Nephron progenitor cell (in vitro differentiated cells): ENCODE measurements around the gene SPINK8.

Experiments
- DNase-seq: peaks from one replicate; pipeline ENCODE4 v3.0.0; 2021
- H3K27ac Mint-ChIP-seq: 2 replicates; pipeline ENCODE4 v1.8.0; 2021; ENCODE audit warnings: mild to moderate bottlenecking, moderate library complexity, mixed read lengths
- H3K27me3 Mint-ChIP-seq: 2 replicates; pipeline ENCODE4 v1.8.0; 2021; ENCODE audit warnings: mild to moderate bottlenecking, low read depth, mixed read lengths; ENCODE audit not compliant: poor library complexity
- H3K36me3 Mint-ChIP-seq: 2 replicates; pipeline ENCODE4 v1.8.0; 2021; ENCODE audit warnings: low read depth, mixed read lengths
- H3K4me1 Mint-ChIP-seq: 2 replicates; pipeline ENCODE4 v1.8.0; 2021; ENCODE audit warnings: mixed read lengths
- H3K4me3 Mint-ChIP-seq: 2 replicates; pipeline ENCODE4 v1.8.0; 2021; ENCODE audit warnings: mild to moderate bottlenecking, moderate library complexity, mixed read lengths
- H3K9me3 Mint-ChIP-seq: 2 replicates; pipeline ENCODE4 v1.8.0; 2021; ENCODE audit warnings: mild to moderate bottlenecking, moderate library complexity, mixed read lengths
- CTCF ChIP-seq: fragments of 200-600 bp; sonication (generic); IDR thresholded peaks from 2 replicates; pipeline ENCODE4 v1.5.0; 2021; ENCODE audit warnings: antibody characterized with exemption

SPINK8 gene

GRCh38 chr3:48287034-48287433 lies 46.4 kb downstream of the SPINK8 start:
- Mint-ChIP-seq H3K27ac (no peak overlapping the region), H3K36me3 (peaks cover 67% of the 10 kb centered on the region), H3K27me3 (peaks cover under 1% of the 10 kb centered on the region), H3K4me3 (no peak overlapping the region), H3K9me3 (peaks cover 27% of the 10 kb centered on the region), H3K4me1 (peaks cover 6% of the 10 kb centered on the region)
- TF ChIP-seq CTCF: no peak
- no peak for DNase-seq

DNA sequence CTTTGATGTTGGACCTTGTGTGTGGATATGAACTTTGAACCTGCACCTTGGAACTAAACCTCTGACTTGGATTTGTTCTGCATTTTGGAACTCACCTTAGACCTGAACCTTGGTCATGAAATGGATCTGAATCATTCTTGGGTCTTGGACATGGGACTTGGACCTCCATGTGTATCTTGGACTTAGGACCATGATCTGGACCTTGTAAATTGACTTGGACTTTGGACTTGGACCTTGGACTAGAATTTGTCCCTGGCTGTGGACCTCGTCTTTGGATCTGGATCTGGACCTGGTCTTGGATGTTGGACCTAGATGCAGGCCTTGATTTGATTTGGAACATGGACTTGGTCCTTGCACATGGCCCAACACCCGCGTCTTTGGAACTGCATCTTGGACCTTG lies 47.2 kb downstream of the SPINK8 start:
- no peak for DNase-seq
- H3K4me1 Mint-ChIP-seq: peaks cover 6% of the 10 kb centered on the region
- peaks cover 62% of the 10 kb centered on the region for H3K36me3 Mint-ChIP-seq
- H3K4me3 Mint-ChIP-seq: no peak overlapping the region
- peaks cover 23% of the 10 kb centered on the region for H3K9me3 Mint-ChIP-seq
- H3K27ac Mint-ChIP-seq: no peak overlapping the region
- TF ChIP-seq CTCF: no peak
- H3K27me3 Mint-ChIP-seq: no peaks in the 10 kb centered on the region

DNA sequence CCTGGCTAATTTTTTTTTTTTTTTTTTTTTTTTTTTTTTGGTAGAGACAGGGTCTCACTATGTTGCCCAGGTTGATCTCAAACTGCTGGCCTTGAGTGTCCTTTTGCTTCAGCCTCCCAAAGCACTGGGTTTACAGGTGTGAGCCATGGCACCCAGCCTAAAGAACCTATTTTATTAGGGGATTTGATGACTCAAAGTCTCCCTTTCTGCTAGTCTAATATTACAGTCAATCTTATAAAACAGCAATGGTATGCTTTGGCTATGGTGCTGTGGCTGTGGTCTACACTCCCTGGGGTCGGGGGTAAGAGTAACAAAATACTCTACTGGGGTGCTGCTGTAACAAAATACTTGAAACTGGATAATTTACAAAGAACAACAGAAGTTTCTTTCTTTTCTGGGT lies 47.8 kb downstream of the SPINK8 start:
- TF ChIP-seq CTCF: no peak
- H3K4me1 Mint-ChIP-seq: peaks cover 13% of the 10 kb centered on the region
- DNase-seq: no peak
- H3K9me3 Mint-ChIP-seq: peaks cover 19% of the 10 kb centered on the region
- H3K36me3 Mint-ChIP-seq: peaks cover 56% of the 10 kb centered on the region
- H3K27ac Mint-ChIP-seq: no peak overlapping the region
- no peaks in the 10 kb centered on the region for H3K27me3 Mint-ChIP-seq
- H3K4me3 Mint-ChIP-seq: no peak overlapping the region

GRCh38 chr3:48285132-48285531 lies 48.3 kb downstream of the SPINK8 start:
- Mint-ChIP-seq H3K4me1 (peaks cover 14% of the 10 kb centered on the region), H3K27ac (no peak overlapping the region), H3K9me3 (peaks cover 15% of the 10 kb centered on the region), H3K36me3 (peaks cover 51% of the 10 kb centered on the region), H3K4me3 (no peak overlapping the region), H3K27me3 (no peaks in the 10 kb centered on the region)
- DNase-seq: no peak
- TF ChIP-seq CTCF: no peak

DNA sequence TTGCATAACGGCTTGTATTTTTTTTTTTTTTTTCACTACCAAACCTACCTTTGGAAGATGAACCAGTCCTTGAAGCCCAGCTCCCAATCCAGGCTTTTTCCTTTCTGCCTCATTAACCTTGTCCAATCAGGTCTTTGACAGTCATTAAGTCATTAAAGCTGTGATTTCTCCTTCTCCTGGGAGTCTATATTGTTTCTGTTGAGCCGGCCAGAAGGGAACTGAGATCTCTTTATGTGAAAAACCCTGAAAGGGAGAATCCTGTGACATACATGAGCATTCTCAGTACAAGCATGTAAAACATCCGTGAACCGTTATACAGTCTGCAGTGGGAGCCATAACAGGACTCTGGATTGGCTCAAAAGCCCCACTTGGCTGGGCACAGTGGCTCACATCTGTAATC lies 52.6 kb downstream of the SPINK8 start:
- DNase-seq: no peak
- Mint-ChIP-seq H3K27ac (no peak overlapping the region), H3K9me3 (no peaks in the 10 kb centered on the region), H3K36me3 (peaks cover 32% of the 10 kb centered on the region), H3K27me3 (no peaks in the 10 kb centered on the region), H3K4me3 (no peak overlapping the region), H3K4me1 (peaks cover 24% of the 10 kb centered on the region)
- no peak for TF ChIP-seq CTCF

DNA sequence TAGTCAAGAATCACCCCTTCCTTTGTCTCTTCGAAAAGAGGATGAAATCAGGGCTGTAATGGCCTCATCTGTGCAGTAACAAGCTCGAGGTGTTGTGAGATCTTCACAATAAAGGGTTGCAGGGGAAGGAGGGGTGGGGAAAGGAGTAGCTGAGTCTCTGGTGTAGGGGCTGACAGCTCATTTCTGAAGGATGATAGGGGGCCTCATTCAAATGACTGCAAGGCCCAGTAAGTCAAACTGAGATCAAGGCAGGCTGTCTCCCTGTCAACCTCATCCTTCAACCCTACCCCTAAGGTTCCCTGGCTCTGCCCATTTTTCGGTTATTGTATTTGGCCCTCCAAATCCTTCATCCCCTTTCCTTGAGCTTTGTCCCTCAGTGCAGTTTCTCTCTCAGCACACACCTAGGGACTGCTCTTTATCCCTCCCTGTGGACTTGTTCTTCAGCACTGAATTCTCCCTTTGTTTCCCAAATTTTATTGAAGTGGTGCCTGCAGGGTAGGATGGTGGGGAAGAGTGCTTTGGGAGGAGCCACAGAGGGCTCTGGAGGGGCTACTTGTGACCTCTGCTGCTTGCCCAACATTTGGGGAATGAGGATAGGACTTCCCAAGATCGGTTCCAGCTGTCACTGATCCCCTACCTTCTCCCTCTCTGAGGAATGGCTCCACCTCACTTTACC lies 54.4 kb downstream of the SPINK8 start:
- Mint-ChIP-seq H3K4me1 (peaks cover 21% of the 10 kb centered on the region), H3K27ac (no peak overlapping the region), H3K4me3 (no peak overlapping the region), H3K9me3 (no peaks in the 10 kb centered on the region), H3K36me3 (peaks cover 32% of the 10 kb centered on the region), H3K27me3 (no peaks in the 10 kb centered on the region)
- DNase-seq: no peak
- no peak for TF ChIP-seq CTCF
